Parathyroid adenoma (tissue), 2 donors: ENCODE results near the gene NLGN4X.

Experiments used
- H2AFZ ChIP-seq: fragments of 300-600 bp; sonication (generic); one replicate; pipeline ENCODE4 v1.7.0; 2017; ENCODE audit warnings: antibody characterized with exemption, mild to moderate bottlenecking
- H3K27ac ChIP-seq: fragments of 300-600 bp; sonication (generic); one replicate; pipeline ENCODE4 v1.7.0; 2017
- H3K27me3 ChIP-seq: fragments of 300-600 bp; sonication (generic); one replicate; pipeline ENCODE4 v1.7.0; 2017; ENCODE audit warnings: low read length; ENCODE audit not compliant: control insufficient read depth, insufficient read depth
- H3K36me3 ChIP-seq: fragments of 300-600 bp; sonication (generic); one replicate; pipeline ENCODE4 v1.7.0; 2017; ENCODE audit warnings: low read length; ENCODE audit not compliant: control insufficient read depth, insufficient read depth
- H3K4me1 ChIP-seq: fragments of 300-600 bp; sonication (generic); one replicate; pipeline ENCODE4 v1.7.0; 2017; ENCODE audit warnings: control low read depth
- H3K4me2 ChIP-seq: fragments of 300-600 bp; sonication (generic); one replicate; pipeline ENCODE4 v1.7.0; 2017; ENCODE audit warnings: low read length
- H3K4me3 ChIP-seq: fragments of 300-600 bp; sonication (generic); one replicate; pipeline ENCODE4 v1.7.0; 2017; ENCODE audit warnings: low read depth, low read length
- H3K79me2 ChIP-seq: fragments of 300-600 bp; sonication (generic); one replicate; pipeline ENCODE4 v1.7.0; 2017; ENCODE audit warnings: control low read depth
- H3K9ac ChIP-seq: fragments of 300-600 bp; sonication (generic); one replicate; pipeline ENCODE4 v1.7.0; 2017; ENCODE audit warnings: mild to moderate bottlenecking
- H3K9me3 ChIP-seq: fragments of 300-600 bp; sonication (generic); one replicate; pipeline ENCODE4 v1.7.0; 2017; ENCODE audit warnings: low read length; ENCODE audit not compliant: control insufficient read depth
- CTCF ChIP-seq: fragments of 300-600 bp; sonication (generic); IDR thresholded peaks from one replicate; pipeline ENCODE4 v1.7.0; 2017; ENCODE audit warnings: antibody characterized with exemption, mild to moderate bottlenecking
- donor health status: primary hyperparathyroidism.

The NLGN4X gene

GRCh38 chrX:6120329-6120728 is 108.3 kb downstream of the NLGN4X start:
- Histone ChIP-seq H3K4me3 (no peak overlapping the region), H3K79me2 (no peaks in the 10 kb centered on the region), H3K4me2 (no peak overlapping the region), H2AFZ (no peak overlapping the region), H3K36me3 (no peaks in the 10 kb centered on the region), H3K4me1 (no peaks in the 10 kb centered on the region), H3K27me3 (no peaks in the 10 kb centered on the region), H3K9ac (no peak overlapping the region), H3K9me3 (no peaks in the 10 kb centered on the region), H3K27ac (no peak overlapping the region)
- TF ChIP-seq CTCF, result no peak

GRCh38 chrX:6095469-6095868 is 133.2 kb downstream of the NLGN4X start:
- Histone ChIP-seq H3K4me1 (no peaks in the 10 kb centered on the region), H3K79me2 (no peaks in the 10 kb centered on the region), H3K36me3 (no peaks in the 10 kb centered on the region), H3K27me3 (no peaks in the 10 kb centered on the region), H3K4me3 (no peak overlapping the region), H3K27ac (no peak overlapping the region), H3K9me3 (no peaks in the 10 kb centered on the region), H2AFZ (no peak overlapping the region), H3K9ac (no peak overlapping the region), H3K4me2 (no peak overlapping the region)
- TF ChIP-seq CTCF, result no peak

- Histone ChIP-seq H3K4me3 (no peak overlapping the region), H3K79me2 (no peaks in the 10 kb centered on the region), H3K27me3 (no peaks in the 10 kb centered on the region), H2AFZ (no peak overlapping the region), H3K9me3 (no peaks in the 10 kb centered on the region), H3K36me3 (no peaks in the 10 kb centered on the region), H3K27ac (no peak overlapping the region), H3K4me2 (no peak overlapping the region), H3K4me1 (no peaks in the 10 kb centered on the region), H3K9ac (no peak overlapping the region)
- TF ChIP-seq CTCF, result no peak
Observed at GRCh38 chrX:6074532-6074931, 154.1 kb downstream of the NLGN4X start.

- no peak overlapping the region for H3K4me3 ChIP-seq
- H3K27me3 ChIP-seq, result no peaks in the 10 kb centered on the region
- no peak for TF ChIP-seq CTCF
- no peak overlapping the region for H3K27ac ChIP-seq
- H3K9me3 ChIP-seq, result no peaks in the 10 kb centered on the region
- no peak overlapping the region for H2AFZ ChIP-seq
- H3K4me1 ChIP-seq, result no peaks in the 10 kb centered on the region
- no peaks in the 10 kb centered on the region for H3K79me2 ChIP-seq
- no peaks in the 10 kb centered on the region for H3K36me3 ChIP-seq
- no peak overlapping the region for H3K4me2 ChIP-seq
- H3K9ac ChIP-seq, result no peak overlapping the region
Observed at GRCh38 chrX:6071731-6072130, 156.9 kb downstream of the NLGN4X start.

- Histone ChIP-seq H3K79me2 (no peaks in the 10 kb centered on the region), H3K4me3 (no peak overlapping the region), H3K9me3 (no peaks in the 10 kb centered on the region), H2AFZ (no peak overlapping the region), H3K4me1 (no peaks in the 10 kb centered on the region), H3K9ac (no peak overlapping the region), H3K27me3 (no peaks in the 10 kb centered on the region), H3K36me3 (no peaks in the 10 kb centered on the region), H3K4me2 (no peak overlapping the region), H3K27ac (no peak overlapping the region)
- no peak for TF ChIP-seq CTCF
Observed at GRCh38 chrX:6067600-6067999, 161.1 kb downstream of the NLGN4X start.
